Naive B cell (primary cell): ENCODE data around the gene COX14. TPM values are rescaled to one million over a fixed set of nuclear protein-coding genes. Genes with fewer than 3 reads are reported as not detected.
"Not testable (repeated sequence)": the region's sequence is repeated elsewhere in the genome, so short reads cannot be mapped to it uniquely, and the experiment has no call there.

Experiments
- ATAC-seq, 2 donors: fragments of 150-1000 bp; cut with Tn5 transposase; 2 replicates each; pipeline ENCODE4 v1.10.0; 2021; ENCODE audit warnings: low read depth in 2 of 2, mild to moderate bottlenecking in 2 of 2, moderate library complexity in 2 of 2
- DNase-seq: peaks from one replicate; pipeline ENCODE4 v3.0.0; 2022
- H3K27ac Mint-ChIP-seq, 6 donors: one replicate each; pipeline ENCODE4 v1.8.0; 2020 to 2022; ENCODE audit warnings: mild to moderate bottlenecking in 6 of 6, mixed read lengths in 6 of 6, moderate library complexity in 5 of 6, inconsistent platforms in 2 of 6
- H3K27me3 Mint-ChIP-seq, 3 donors: one replicate each; pipeline ENCODE4 v1.8.0; 2021 to 2022; ENCODE audit warnings: mixed read lengths in 3 of 3, mild to moderate bottlenecking in 1 of 3
- H3K36me3 Mint-ChIP-seq, 2 donors: one replicate each; pipeline ENCODE4 v1.8.0; 2020 to 2022; ENCODE audit warnings: mixed read lengths in 2 of 2, inconsistent platforms in 1 of 2, mild to moderate bottlenecking in 1 of 2
- H3K4me1 Mint-ChIP-seq, 3 donors: one replicate each; pipeline ENCODE4 v1.8.0; 2020 to 2022; ENCODE audit warnings: mixed read lengths in 3 of 3, inconsistent platforms in 1 of 3, mild to moderate bottlenecking in 1 of 3, moderate library complexity in 1 of 3
- H3K4me3 Mint-ChIP-seq, 8 donors: one replicate each; pipeline ENCODE4 v1.8.0; 2020 to 2022; ENCODE audit warnings: mild to moderate bottlenecking in 8 of 8, mixed read lengths in 8 of 8, moderate library complexity in 8 of 8, inconsistent platforms in 2 of 8
- H3K9me3 Mint-ChIP-seq, 7 donors: one replicate each; pipeline ENCODE4 v1.8.0; 2020 to 2022; ENCODE audit warnings: mixed read lengths in 7 of 7, mild to moderate bottlenecking in 5 of 7, inconsistent platforms in 2 of 7, moderate library complexity in 1 of 7
- polyA plus RNA-seq, 6 donors: library from polyadenylated mRNA; unstranded; fragments of 300-500 nt; fragmentation: Illumina TruSeq; gene quantifications; one replicate each; pipeline ENCODE4 v1.2.3, GENCODE V29; 2021; ENCODE audit warnings: low read depth in 6 of 6

Gene COX14
- polyA plus RNA-seq, 6 donors from 2014 or later, result 171 to 225 (median 208) TPM

- ATAC-seq, result no peak
- no peaks in the 10 kb centered on the region for H3K36me3 Mint-ChIP-seq
- peak overlapping the region in 1 of 8 donors; percentile 37 for H3K4me3 Mint-ChIP-seq
- no peak for DNase-seq
- no peak overlapping the region for H3K27ac Mint-ChIP-seq
- peaks cover 0 to 52% (median 0%) of the 10 kb centered on the region in 3 donors for H3K27me3 Mint-ChIP-seq
- H3K9me3 Mint-ChIP-seq, result no peaks in the 10 kb centered on the region
- H3K4me1 Mint-ChIP-seq, result peaks cover 0 to 6% (median 6%) of the 10 kb centered on the region in 3 donors
Measured at GRCh38 chr12:50075808-50076170, 36.2 kb upstream of the COX14 start.

- Mint-ChIP-seq H3K4me1 (peaks cover 0 to 6% (median 6%) of the 10 kb centered on the region in 3 donors), H3K36me3 (no peaks in the 10 kb centered on the region), H3K9me3 (no peaks in the 10 kb centered on the region), H3K27ac (no peak overlapping the region), H3K4me3 (no peak overlapping the region), H3K27me3 (peaks cover 0 to 44% (median 0%) of the 10 kb centered on the region in 3 donors)
- ATAC-seq, result no peak
- DNase-seq, result no peak
Measured at GRCh38 chr12:50077099-50077498, 34.9 kb upstream of the COX14 start.

- no peaks in the 10 kb centered on the region for H3K36me3 Mint-ChIP-seq
Measured at GRCh38 chr12:50078281-50078680, 33.8 kb upstream of the COX14 start.

GRCh38 chr12:50079771-50080170 lies 32.3 kb upstream of the COX14 start:
- peaks cover 0 to 31% (median 0%) of the 10 kb centered on the region in 3 donors for H3K27me3 Mint-ChIP-seq
- no peak for ATAC-seq
- H3K4me1 Mint-ChIP-seq, result peaks cover 5 to 20% (median 14%) of the 10 kb centered on the region in 3 donors
- H3K4me3 Mint-ChIP-seq, result peak overlapping the region in 1 of 8 donors; percentile 39
- no peak for DNase-seq
- H3K9me3 Mint-ChIP-seq, result no peaks in the 10 kb centered on the region
- H3K27ac Mint-ChIP-seq, result no peak overlapping the region
- no peaks in the 10 kb centered on the region for H3K36me3 Mint-ChIP-seq

More at GRCh38 chr12:50078281-50078680, 33.8 kb upstream of the COX14 start:
- ATAC-seq (no peak), DNase-seq (no peak)
- H3K27me3 Mint-ChIP-seq, result peaks cover 0 to 36% (median 0%) of the 10 kb centered on the region in 3 donors
- no peaks in the 10 kb centered on the region for H3K9me3 Mint-ChIP-seq
- no peak overlapping the region for H3K4me3 Mint-ChIP-seq
- H3K27ac Mint-ChIP-seq, result no peak overlapping the region
- peaks cover 0 to 10% (median 7%) of the 10 kb centered on the region in 3 donors for H3K4me1 Mint-ChIP-seq

- Mint-ChIP-seq H3K4me3 (no peak overlapping the region), H3K36me3 (no peaks in the 10 kb centered on the region), H3K27me3 (peaks cover 0 to 26% (median 0%) of the 10 kb centered on the region in 3 donors), H3K4me1 (peaks cover 15 to 25% (median 21%) of the 10 kb centered on the region in 3 donors), H3K9me3 (no peaks in the 10 kb centered on the region), H3K27ac (no peak overlapping the region)
- ATAC-seq, result no peak
- DNase-seq, result no peak
Measured at GRCh38 chr12:50081096-50081808, 30.8 kb upstream of the COX14 start.

GRCh38 chr12:50082644-50083043 lies 29.4 kb upstream of the COX14 start:
- no peaks in the 10 kb centered on the region for H3K36me3 Mint-ChIP-seq
- DNase-seq (no peak), ATAC-seq (no peak)
- H3K4me3 Mint-ChIP-seq, result peak overlapping the region in 3 of 8 donors; percentile 1 to 71 (median 32)
- H3K4me1 Mint-ChIP-seq, result peaks cover 20 to 31% (median 29%) of the 10 kb centered on the region in 3 donors
- peak overlapping the region in 3 of 6 donors; percentile 80 to 86 (median 83) for H3K27ac Mint-ChIP-seq
- no peaks in the 10 kb centered on the region for H3K9me3 Mint-ChIP-seq
- H3K27me3 Mint-ChIP-seq, result peaks cover 0 to 13% (median 0%) of the 10 kb centered on the region in 3 donors

- peak overlapping the region; percentile 68 to 88 (median 82) for H3K4me3 Mint-ChIP-seq
- peaks cover 20 to 36% (median 35%) of the 10 kb centered on the region in 3 donors for H3K4me1 Mint-ChIP-seq
- H3K27me3 Mint-ChIP-seq, result peaks cover 0 to 7% (median 0%) of the 10 kb centered on the region in 3 donors
- H3K9me3 Mint-ChIP-seq, result no peaks in the 10 kb centered on the region
- H3K36me3 Mint-ChIP-seq, result no peaks in the 10 kb centered on the region
- ATAC-seq (no peak), DNase-seq (no peak)
- peak overlapping the region in 5 of 6 donors; percentile 12 to 97 (median 86) for H3K27ac Mint-ChIP-seq
Measured at GRCh38 chr12:50083301-50083700, 28.7 kb upstream of the COX14 start.

GRCh38 chr12:50084409-50084774 lies 27.6 kb upstream of the COX14 start:
- peak overlapping the region; percentile 87 to 98 (median 94) for H3K4me3 Mint-ChIP-seq
- not testable (repeated sequence) for H3K27me3 Mint-ChIP-seq, H3K9me3 Mint-ChIP-seq, H3K36me3 Mint-ChIP-seq, DNase-seq, ATAC-seq
- H3K4me1 Mint-ChIP-seq, result peaks cover 20 to 44% (median 42%) of the 10 kb centered on the region in 3 donors
- H3K27ac Mint-ChIP-seq, result peak overlapping the region; percentile 94 to 98 (median 96)

GRCh38 chr12:50084775-50085614 lies 27.0 kb upstream of the COX14 start, which contains the start of gene SMARCD1:
SMARCD1 (plus strand) TSS chr12:50085342; CDS start chr12:50085370, 28 bp downstream.
- ATAC-seq (peak; percentile 87 to 90), DNase-seq (peak; percentile 79)
- no peaks in the 10 kb centered on the region for H3K9me3 Mint-ChIP-seq
- H3K36me3 Mint-ChIP-seq, result no peaks in the 10 kb centered on the region
- H3K4me3 Mint-ChIP-seq, result peak within 1 kb of the TSS; percentile 87 to 98 (median 94)
- H3K4me1 Mint-ChIP-seq, result peaks cover 20 to 44% (median 42%) of the 10 kb centered on the region in 3 donors
- H3K27me3 Mint-ChIP-seq, result no peaks in the 10 kb centered on the region
- peak within 1 kb of the TSS; percentile 95 to 98 (median 98) for H3K27ac Mint-ChIP-seq

- peak overlapping the region; percentile 88 to 98 (median 97) for H3K27ac Mint-ChIP-seq
- no peaks in the 10 kb centered on the region for H3K9me3 Mint-ChIP-seq
- DNase-seq, result no peak
- H3K4me1 Mint-ChIP-seq, result peaks cover 20 to 44% (median 42%) of the 10 kb centered on the region in 3 donors
- no peaks in the 10 kb centered on the region for H3K27me3 Mint-ChIP-seq
- H3K36me3 Mint-ChIP-seq, result no peaks in the 10 kb centered on the region
- ATAC-seq, result peak; percentile 19 to 20
- peak overlapping the region; percentile 87 to 98 (median 94) for H3K4me3 Mint-ChIP-seq
Measured at GRCh38 chr12:50085615-50086072, 26.4 kb upstream of the COX14 start.

- no peaks in the 10 kb centered on the region for H3K9me3 Mint-ChIP-seq
- no peak for ATAC-seq
- no peak for DNase-seq
- H3K36me3 Mint-ChIP-seq, result no peaks in the 10 kb centered on the region
- no peaks in the 10 kb centered on the region for H3K27me3 Mint-ChIP-seq
- peak overlapping the region in 5 of 6 donors; percentile 21 to 98 (median 97) for H3K27ac Mint-ChIP-seq
- H3K4me3 Mint-ChIP-seq, result peak overlapping the region; percentile 87 to 98 (median 94)
- peaks cover 20 to 44% (median 42%) of the 10 kb centered on the region in 3 donors for H3K4me1 Mint-ChIP-seq
Measured at GRCh38 chr12:50086148-50086547, 25.9 kb upstream of the COX14 start.

GRCh38 chr12:50087151-50087550 lies 24.9 kb upstream of the COX14 start:
- Mint-ChIP-seq H3K27ac (peak overlapping the region in 3 of 6 donors; percentile 78 to 95 (median 86)), H3K4me1 (peaks cover 20 to 46% (median 42%) of the 10 kb centered on the region in 3 donors), H3K27me3 (no peaks in the 10 kb centered on the region), H3K4me3 (peak overlapping the region in 4 of 8 donors; percentile 48 to 87 (median 52)), H3K36me3 (peaks cover 0 to 4% of the 10 kb centered on the region in 2 donors), H3K9me3 (no peaks in the 10 kb centered on the region)
- ATAC-seq (no peak), DNase-seq (no peak)

GRCh38 chr12:50087995-50088394 lies 24.0 kb upstream of the COX14 start:
- Mint-ChIP-seq H3K27me3 (no peaks in the 10 kb centered on the region), H3K9me3 (no peaks in the 10 kb centered on the region), H3K36me3 (peaks cover 0 to 4% of the 10 kb centered on the region in 2 donors), H3K27ac (peak overlapping the region in 5 of 6 donors; percentile 28 to 95 (median 82)), H3K4me1 (peaks cover 20 to 43% (median 42%) of the 10 kb centered on the region in 3 donors), H3K4me3 (peak overlapping the region in 2 of 8 donors; percentile 16 to 80)
- no peak for DNase-seq
- no peak for ATAC-seq
